Pancreas (tissue), 10 donors: Measurements from ENCODE around the gene PSAPL1. TPM values are rescaled to one million over a fixed set of nuclear protein-coding genes. Genes with fewer than 3 reads are reported as not detected.
A peak's percentile ranks its signal among the peaks of the same experiment; 100 is the strongest.
"Not testable (repeated sequence)": the region's sequence is repeated elsewhere in the genome, so short reads cannot be mapped to it uniquely, and the experiment has no call there.

Experiments used
- ATAC-seq, 4 donors: fragments of 200-7000 bp; cut with Tn5 transposase; one replicate each; pipeline versions ENCODE4 v1.8.0 to v1.9.1; 2020; ENCODE audit warnings: mild to moderate bottlenecking in 4 of 4, moderate library complexity in 4 of 4
- DNase-seq, 6 donors: peaks; one replicate each; pipeline ENCODE4 v3.0.0-alpha.2; 2020
- FAIRE-seq: peaks from 2 replicates; lab custom pipeline; 2012; peaks lifted over from hg19 to GRCh38; lab: Jason Lieb, UNC
- H3K27ac ChIP-seq, 4 donors: fragments of 200-600 bp; sonication (generic); 1 replicate in 3 of 4; 2 replicates in 1 of 4; pipeline versions ENCODE4 v1.5.0 to v1.8.0; 2020
- H3K27me3 ChIP-seq, 4 donors: fragments of 200-600 bp; one replicate each; pipeline ENCODE4 v1.8.0; 2021
- H3K36me3 ChIP-seq, 3 donors: fragments of 200-600 bp; sonication (generic) in 1 of 3; one replicate each; pipeline versions ENCODE4 v1.5.0 to v1.8.0; 2020 to 2021
- H3K4me1 ChIP-seq, 3 donors: fragments of 200-600 bp; one replicate each; pipeline ENCODE4 v1.8.0; 2021
- H3K4me3 ChIP-seq, 4 donors: fragments of 200-600 bp; sonication (generic) in 2 of 4; one replicate each; pipeline versions ENCODE4 v1.5.0 to v1.8.0; 2020 to 2021
- H3K9me3 ChIP-seq, 4 donors: fragments of 200-600 bp; one replicate each; pipeline ENCODE4 v1.8.0; 2021
- CTCF ChIP-seq, 4 donors: fragments of 200-600 bp; sonication (generic) in 3 of 4; IDR thresholded peaks; one replicate each; pipeline versions ENCODE4 v1.5.0 to v1.8.0; 2021; ENCODE audit warnings: antibody characterized with exemption in 4 of 4
- WGBS, 2 donors: extraction: QIAGEN DNeasy Blood & Tissue Kit; methylation state at CpG; one replicate each; pipeline ENCODE4 v1.1.7; 2013; 5-methylcytosine and 5-hydroxymethylcytosine counted together
- intact Hi-C, 3 donors: fragments of 100-400 bp; cut with DNase I; formaldehyde crosslinking; loops; one replicate each; pipeline versions ENCODE4 v1.11.1 to v1.14.2; 2022
- polyA plus RNA-seq, 2 donors: library from polyadenylated mRNA; stranded (reverse); fragments of 200-250 nt; gene quantifications; one replicate each; pipeline ENCODE4 v1.2.3, GENCODE V29; 2013
- total RNA-seq, 6 donors: library from RNA; stranded (reverse); fragmentation: NEBNext Ultra II Directional in 4 of 6; extraction: Animal tissue kit (Norgen Biotek cat#: 25700) in 4 of 6; gene quantifications; one replicate each; pipeline versions ENCODE4 v1.2.1 to v1.2.4, GENCODE V29; 2021 to 2023
- donor health status: healthy with polysubstance abuse.
- donor health status: DM: no; HTN: no; CAD: no; lungs with moderate emphysema.
- donor health status: DM: no; HTN: no; CAD: no.
- donor health status: control.
- donor health status: control.
- donor health status: Bipolar disorder and iron deficiency.
- donor health status: DM: yes; HTN: yes; CAD: no.
- donor health status: DM: no; HTN: no; CAD: no.
- donor health status: DM: no; HTN: no; CAD: no.
- donor health status: DM: yes; HTN: yes; CAD: no.

The PSAPL1 gene
- total and polyA plus RNA-seq, 8 donors = 0.06 TPM; not detected in 7

DNA sequence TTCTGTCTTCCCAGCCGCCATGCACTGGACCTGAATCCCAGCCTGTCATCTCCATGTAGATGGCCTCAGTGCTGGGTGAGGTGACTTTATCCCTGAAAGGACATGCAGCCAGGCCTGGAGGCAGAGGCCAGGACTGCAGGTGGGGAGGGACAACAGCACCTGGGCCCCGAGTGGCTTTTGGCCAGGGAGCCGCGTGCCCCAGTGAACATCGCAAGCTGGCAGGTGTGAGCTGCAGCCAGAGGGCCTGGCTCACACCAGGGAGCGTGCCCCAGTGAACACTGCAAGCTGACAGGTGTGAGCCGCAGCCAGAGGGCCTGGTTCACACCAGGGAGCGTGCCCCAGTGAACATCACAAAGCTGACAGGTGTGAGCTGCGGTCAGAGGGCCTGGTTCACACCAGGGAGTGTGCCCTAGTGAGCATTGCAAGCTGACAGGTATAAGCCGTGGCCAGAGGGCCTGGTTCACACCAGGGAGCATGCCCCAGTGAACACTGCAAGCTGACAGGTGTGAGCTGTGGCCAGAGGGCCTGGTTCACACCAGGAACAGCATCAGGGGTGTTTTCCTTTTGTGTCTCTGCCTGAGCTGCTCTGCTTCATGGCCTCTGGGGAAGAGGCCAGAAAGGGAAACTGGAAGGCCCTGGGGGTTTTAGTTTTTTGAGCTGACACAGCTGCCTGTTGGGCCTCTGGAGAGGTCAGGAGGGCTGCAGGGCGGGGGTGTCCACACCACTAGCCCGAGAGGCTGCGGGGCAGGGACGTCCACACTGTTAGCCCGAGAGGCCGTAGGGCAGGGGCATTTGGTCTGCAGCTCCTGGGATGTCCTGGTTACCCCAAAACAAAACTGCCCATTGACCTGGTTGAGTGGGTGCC is 22.7 kb upstream of the PSAPL1 start:
- no peak for TF ChIP-seq CTCF (IDR thresholded peaks at IDR 0.05)
- 84 to 91% methylated on average over 16 of the region's 16 CpGs for WGBS, 2 donors
- Histone ChIP-seq H3K27me3 (peaks cover 0 to 4% (median 0%) of the 10 kb centered on the region in 4 donors), H3K27ac (no peak overlapping the region), H3K36me3 (no peaks in the 10 kb centered on the region), H3K4me1 (no peaks in the 10 kb centered on the region), H3K4me3 (no peak overlapping the region), H3K9me3 (no peaks in the 10 kb centered on the region)
- FAIRE-seq (no peak), DNase-seq (peak in 1 of 6 donors; percentile 47), ATAC-seq (no peak)
- intact Hi-C loops = no loop called here

DNA sequence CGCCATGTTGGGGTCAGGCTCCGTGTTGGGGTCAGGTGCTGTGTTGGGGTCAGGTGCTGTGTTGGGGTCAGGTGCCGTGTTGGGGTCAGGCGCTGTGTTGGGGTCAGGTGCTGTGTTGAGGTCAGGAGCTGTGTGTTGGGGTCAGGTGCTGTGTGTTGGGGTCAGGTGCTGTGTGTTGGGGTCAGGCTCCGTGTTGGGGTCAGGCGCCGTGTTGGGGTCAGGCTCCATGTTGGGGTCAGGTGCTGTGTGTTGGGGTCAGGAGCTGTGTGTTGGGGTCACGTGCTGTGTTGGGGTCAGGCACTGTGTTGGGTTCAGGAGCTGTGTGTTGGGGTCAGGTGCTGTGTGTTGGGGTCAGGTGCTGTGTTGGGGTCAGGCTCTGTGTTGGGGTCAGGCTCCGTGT is 18.1 kb upstream of the PSAPL1 start:
- H3K27me3 ChIP-seq, H3K9me3 ChIP-seq, H3K27ac ChIP-seq, H3K4me1 ChIP-seq, FAIRE-seq, ATAC-seq, H3K36me3 ChIP-seq, H3K4me3 ChIP-seq, intact Hi-C loops: not testable (repeated sequence)
- peak in 1 of 6 donors; percentile 28 for DNase-seq
- WGBS, 2 donors = 88 to 93% methylated on average over 9 of the region's 9 CpGs

DNA sequence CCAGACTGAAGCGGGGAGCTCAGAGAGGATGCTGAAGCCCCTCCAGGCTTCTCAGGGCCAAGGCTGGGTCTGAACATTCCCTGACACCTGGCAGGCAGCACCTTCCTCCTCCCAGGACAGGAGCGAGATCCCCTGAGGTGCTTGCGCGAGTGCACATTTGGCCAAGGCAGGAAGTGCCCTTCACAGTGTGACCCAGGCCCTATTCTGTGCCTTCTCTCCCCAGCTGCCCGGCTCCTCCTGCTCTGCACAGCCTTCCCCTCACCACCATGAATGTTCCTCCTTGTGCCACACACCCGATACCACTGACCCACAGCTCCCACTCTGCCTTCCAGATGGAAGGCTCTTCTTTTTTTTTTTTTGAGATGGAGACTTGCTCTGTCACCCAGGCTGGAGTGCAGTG is 17.1 kb upstream of the PSAPL1 start:
- 64 to 71% methylated on average over 5 to 6 of the region's 6 CpGs for WGBS, 2 donors
- Histone ChIP-seq H3K4me3 (no peak overlapping the region), H3K4me1 (no peaks in the 10 kb centered on the region), H3K27me3 (no peaks in the 10 kb centered on the region), H3K36me3 (no peaks in the 10 kb centered on the region), H3K27ac (no peak overlapping the region), H3K9me3 (no peaks in the 10 kb centered on the region)
- intact Hi-C loops = no loop called here
- DNase-seq (peak in 1 of 6 donors; percentile 27), FAIRE-seq (no peak), ATAC-seq (no peak)
- no peak for TF ChIP-seq CTCF (IDR thresholded peaks at IDR 0.05)

- WGBS, 2 donors = 45 to 64% methylated on average over 2 of the region's 2 CpGs
- Histone ChIP-seq H3K27me3 (no peaks in the 10 kb centered on the region), H3K36me3 (no peaks in the 10 kb centered on the region), H3K27ac (no peak overlapping the region), H3K9me3 (no peaks in the 10 kb centered on the region), H3K4me3 (no peak overlapping the region), H3K4me1 (no peaks in the 10 kb centered on the region)
- DNase-seq (no peak), ATAC-seq (no peak), FAIRE-seq (no peak)
- intact Hi-C loops = no loop called here
- no peak for TF ChIP-seq CTCF (IDR thresholded peaks at IDR 0.05)
Observed at GRCh38 chr4:7451434-7451789, 16.7 kb upstream of the PSAPL1 start.

DNA sequence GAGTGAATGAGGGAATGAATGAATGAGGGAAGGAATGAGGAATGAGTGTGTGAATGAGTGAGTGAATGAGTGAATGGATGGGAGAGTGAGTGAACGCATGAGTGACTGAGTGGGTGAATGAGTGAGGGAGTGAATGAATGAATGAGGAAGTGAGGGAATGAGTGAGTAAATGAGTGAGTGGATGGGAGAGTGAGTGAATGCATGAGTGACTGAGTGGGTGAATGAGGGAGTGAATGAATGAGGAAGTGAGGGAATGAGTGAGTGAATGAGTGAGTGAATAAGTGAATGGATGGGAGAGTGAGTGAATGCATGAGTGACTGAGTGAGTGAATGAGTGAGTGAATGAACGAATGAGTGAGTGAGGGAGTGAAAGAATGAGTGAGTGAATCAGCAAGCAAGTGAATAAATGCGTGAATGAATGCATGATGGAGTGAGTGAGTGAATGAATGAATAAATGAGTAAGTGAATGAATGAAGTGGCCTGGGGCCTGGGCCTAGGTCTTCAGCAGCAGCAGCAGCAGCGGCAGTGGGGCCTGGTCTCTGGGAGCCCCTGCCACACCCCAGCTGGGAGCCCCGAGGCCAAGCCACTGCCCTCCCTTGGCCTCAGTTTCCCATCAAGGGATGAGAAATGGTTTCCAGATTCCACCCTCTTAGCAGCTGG is 16.2 kb upstream of the PSAPL1 start:
- H3K27ac ChIP-seq = no peak overlapping the region
- ATAC-seq = no peak
- no peak overlapping the region for H3K4me3 ChIP-seq
- H3K27me3 ChIP-seq = no peaks in the 10 kb centered on the region
- WGBS, 2 donors = 57 to 62% methylated on average over 5 of the region's 5 CpGs
- no peak for FAIRE-seq
- no peaks in the 10 kb centered on the region for H3K4me1 ChIP-seq
- DNase-seq = peak in 1 of 6 donors; percentile 20
- intact Hi-C loops = no loop called here
- H3K9me3 ChIP-seq = no peaks in the 10 kb centered on the region
- no peaks in the 10 kb centered on the region for H3K36me3 ChIP-seq
- TF ChIP-seq CTCF (IDR thresholded peaks at IDR 0.05) = no peak
